ENCODE measurements around the gene ROBO2. TPM values are rescaled to one million over a fixed set of nuclear protein-coding genes. Genes with fewer than 3 reads are reported as not detected.

The ROBO2 gene
- total and polyA plus RNA-seq, 11 donors = 0.04 to 0.93 (median 0.06) TPM; not detected in 6

DNA sequence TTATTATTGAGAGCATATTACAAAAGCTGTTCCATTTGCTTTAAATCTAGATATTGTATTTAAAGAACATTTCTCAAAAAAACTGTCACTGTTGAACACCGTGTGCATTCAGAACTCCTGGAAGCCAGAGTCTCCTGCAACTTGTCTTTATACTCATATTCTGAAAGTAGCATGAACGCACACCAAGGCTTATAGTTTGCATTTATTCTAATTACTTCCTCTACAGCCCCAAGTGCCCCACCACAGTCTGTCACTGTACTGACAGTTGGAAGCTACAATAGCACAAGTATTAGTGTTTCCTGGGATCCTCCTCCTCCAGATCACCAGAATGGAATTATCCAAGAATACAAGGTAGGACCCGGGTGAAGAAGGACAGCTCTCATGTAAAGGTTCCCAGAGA lies 537.4 kb downstream of the ROBO2 start:
- no peak overlapping the region for H3K27ac ChIP-seq
- no peaks in the 10 kb centered on the region for H3K36me3 ChIP-seq
- no peak for ATAC-seq
- DNase-seq = no peak
- no peaks in the 10 kb centered on the region for H3K27me3 ChIP-seq
- H3K9me3 ChIP-seq = no peaks in the 10 kb centered on the region
- no peaks in the 10 kb centered on the region for H3K4me1 ChIP-seq
- intact Hi-C loops (cut with DNase I) = no loop called here
- 74 to 83% (median 78%) methylated on average over 3 of the region's 3 CpGs for WGBS, 4 donors
- no peak overlapping the region for H3K4me3 ChIP-seq
- no peak for TF ChIP-seq POLR2A (IDR thresholded peaks at IDR 0.05)
- TF ChIP-seq, protein P1, sequence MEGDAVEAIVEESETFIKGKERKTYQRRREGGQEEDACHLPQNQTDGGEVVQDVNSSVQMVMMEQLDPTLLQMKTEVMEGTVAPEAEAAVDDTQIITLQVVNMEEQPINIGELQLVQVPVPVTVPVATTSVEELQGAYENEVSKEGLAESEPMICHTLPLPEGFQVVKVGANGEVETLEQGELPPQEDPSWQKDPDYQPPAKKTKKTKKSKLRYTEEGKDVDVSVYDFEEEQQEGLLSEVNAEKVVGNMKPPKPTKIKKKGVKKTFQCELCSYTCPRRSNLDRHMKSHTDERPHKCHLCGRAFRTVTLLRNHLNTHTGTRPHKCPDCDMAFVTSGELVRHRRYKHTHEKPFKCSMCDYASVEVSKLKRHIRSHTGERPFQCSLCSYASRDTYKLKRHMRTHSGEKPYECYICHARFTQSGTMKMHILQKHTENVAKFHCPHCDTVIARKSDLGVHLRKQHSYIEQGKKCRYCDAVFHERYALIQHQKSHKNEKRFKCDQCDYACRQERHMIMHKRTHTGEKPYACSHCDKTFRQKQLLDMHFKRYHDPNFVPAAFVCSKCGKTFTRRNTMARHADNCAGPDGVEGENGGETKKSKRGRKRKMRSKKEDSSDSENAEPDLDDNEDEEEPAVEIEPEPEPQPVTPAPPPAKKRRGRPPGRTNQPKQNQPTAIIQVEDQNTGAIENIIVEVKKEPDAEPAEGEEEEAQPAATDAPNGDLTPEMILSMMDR (IDR thresholded peaks at IDR 0.05) = no peak

DNA sequence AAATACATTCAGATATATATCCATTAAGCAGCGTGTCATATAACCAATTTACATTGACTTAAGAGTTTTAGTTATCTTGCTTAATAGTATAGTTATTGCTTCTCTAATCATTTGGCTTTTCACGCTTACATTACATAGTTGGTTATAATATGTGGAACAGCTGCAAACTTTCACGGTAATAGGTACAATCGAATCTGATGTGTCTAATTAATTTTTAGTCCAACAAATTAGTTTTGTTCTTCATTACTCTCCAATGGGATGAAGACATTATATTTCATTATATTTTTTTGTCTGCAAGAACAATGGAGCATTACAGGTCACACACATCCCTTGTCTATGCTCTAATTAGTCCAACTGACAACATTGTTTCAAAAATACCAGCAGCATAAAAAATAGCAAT lies 546.3 kb downstream of the ROBO2 start:
- peaks cover 0 to 4% (median 0%) of the 10 kb centered on the region in 12 donors for H3K9me3 ChIP-seq
- no peaks in the 10 kb centered on the region for H3K27me3 ChIP-seq
- ATAC-seq (no peak), DNase-seq (no peak)
- no peak overlapping the region for H3K27ac ChIP-seq
- no peak overlapping the region for H3K4me3 ChIP-seq
- no peaks in the 10 kb centered on the region for H3K4me1 ChIP-seq
- no peak for TF ChIP-seq POLR2A (IDR thresholded peaks at IDR 0.05)
- TF ChIP-seq, protein P1 (IDR thresholded peaks at IDR 0.05) = no peak
- intact Hi-C loops (cut with DNase I) = no loop called here
- H3K36me3 ChIP-seq = no peaks in the 10 kb centered on the region
- 90 to 93% (median 91%) methylated on average over 4 of the region's 4 CpGs for WGBS, 4 donors

DNA sequence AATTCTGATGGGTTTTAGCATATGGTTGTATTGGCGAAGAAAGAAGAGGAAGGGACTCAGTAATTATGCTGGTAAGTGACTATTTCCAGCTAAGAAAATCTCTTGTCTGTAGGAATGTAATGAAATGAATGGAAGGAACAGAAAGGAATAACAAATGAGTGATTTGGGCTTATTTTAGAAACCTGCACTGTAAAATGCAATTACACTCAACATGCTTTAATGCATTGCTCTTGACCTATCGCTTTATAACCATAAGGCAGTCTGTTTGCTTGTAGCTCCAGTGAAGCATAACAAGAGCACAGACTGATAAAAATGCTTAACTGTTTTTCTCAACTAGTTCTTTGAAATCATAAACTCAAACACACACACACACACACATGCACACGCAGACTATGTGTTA lies 549.0 kb downstream of the ROBO2 start:
- Histone ChIP-seq H3K27ac (no peak overlapping the region), H3K4me1 (no peaks in the 10 kb centered on the region), H3K9me3 (peaks cover 0 to 4% (median 0%) of the 10 kb centered on the region in 12 donors), H3K4me3 (no peak overlapping the region), H3K27me3 (no peaks in the 10 kb centered on the region), H3K36me3 (no peaks in the 10 kb centered on the region)
- ATAC-seq (no peak), DNase-seq (no peak)
- intact Hi-C loops (cut with DNase I) = no loop called here
- 87 to 95% (median 88%) methylated on average over 3 of the region's 3 CpGs for WGBS, 4 donors
- TF ChIP-seq, protein P1 (IDR thresholded peaks at IDR 0.05) = no peak
- TF ChIP-seq POLR2A (IDR thresholded peaks at IDR 0.05) = no peak

DNA sequence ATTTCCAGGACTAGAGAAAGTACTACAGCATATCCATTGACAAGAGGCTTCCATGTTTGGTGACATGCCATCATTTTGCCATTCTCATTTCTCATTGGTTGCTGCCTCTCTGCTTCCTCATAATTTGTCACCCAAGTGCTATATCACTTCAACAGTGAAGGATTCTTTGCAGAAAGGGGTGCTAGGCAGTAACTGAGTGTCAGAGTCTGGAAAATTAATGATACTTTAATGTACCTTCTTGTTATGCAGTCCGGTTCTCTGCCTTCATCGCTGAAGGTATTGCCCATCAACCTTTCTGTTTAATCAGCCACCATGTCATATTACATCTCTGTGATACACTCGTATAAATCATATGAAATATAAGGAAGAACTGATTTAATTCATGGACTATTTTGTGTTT lies 550.3 kb downstream of the ROBO2 start:
- Histone ChIP-seq H3K4me1 (no peaks in the 10 kb centered on the region), H3K9me3 (peaks cover 0 to 4% (median 0%) of the 10 kb centered on the region in 12 donors), H3K27me3 (no peaks in the 10 kb centered on the region), H3K36me3 (no peaks in the 10 kb centered on the region), H3K4me3 (no peak overlapping the region), H3K27ac (no peak overlapping the region)
- DNase-seq = no peak
- intact Hi-C loops (cut with DNase I) = no loop called here
- ATAC-seq = no peak
- WGBS, 4 donors = 93 to 94% (median 94%) methylated on average over 3 of the region's 3 CpGs
- TF ChIP-seq, protein P1 (IDR thresholded peaks at IDR 0.05) = no peak
- TF ChIP-seq POLR2A (IDR thresholded peaks at IDR 0.05) = no peak

All from heart left ventricle (tissue), 16 donors.